Limb (tissue), 2 donors: ENCODE results near the gene HYAL1.

Experiments
- DNase-seq, 2 donors: peaks; one replicate each; pipeline ENCODE4 v3.0.0-alpha.2; 2016; ENCODE audit errors: extremely low spot score in 2 of 2

Gene HYAL1

DNA sequence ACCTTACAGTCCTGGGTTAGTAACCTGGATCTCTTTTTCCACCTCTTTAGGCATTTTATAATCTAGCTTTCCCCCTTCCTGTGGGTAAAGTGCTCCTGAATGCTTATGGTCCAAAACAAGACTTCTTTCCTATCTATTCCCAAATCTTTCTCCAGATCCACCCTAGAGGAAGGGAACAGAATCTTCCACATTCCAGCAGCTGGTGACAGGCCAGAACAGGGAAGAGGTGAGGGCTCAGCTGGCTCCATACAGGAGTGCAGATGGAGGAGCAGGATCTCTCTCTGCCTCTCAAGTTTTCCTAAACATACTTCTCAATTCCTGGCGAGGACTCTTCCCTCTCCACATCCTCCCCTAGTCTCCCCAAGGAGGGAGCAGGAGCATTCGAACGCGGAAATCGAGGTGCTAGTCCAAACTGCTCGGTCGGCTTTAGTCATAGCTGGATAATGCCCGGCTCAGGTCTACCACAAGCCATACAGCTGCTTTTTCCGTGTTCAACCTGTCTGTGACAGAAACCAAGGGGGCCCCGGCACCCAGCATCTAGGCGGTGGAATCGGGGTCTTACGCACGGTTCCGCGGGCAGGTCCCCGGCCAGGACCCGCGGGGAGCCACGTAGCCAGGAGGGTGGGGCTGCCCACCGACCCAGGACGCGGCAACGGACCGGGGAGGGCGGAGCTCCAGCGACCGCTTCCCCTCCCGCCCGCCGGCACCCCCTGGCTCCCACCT, 33.2 kb upstream of the HYAL1 start:
- DNase-seq, result no peak

DNA sequence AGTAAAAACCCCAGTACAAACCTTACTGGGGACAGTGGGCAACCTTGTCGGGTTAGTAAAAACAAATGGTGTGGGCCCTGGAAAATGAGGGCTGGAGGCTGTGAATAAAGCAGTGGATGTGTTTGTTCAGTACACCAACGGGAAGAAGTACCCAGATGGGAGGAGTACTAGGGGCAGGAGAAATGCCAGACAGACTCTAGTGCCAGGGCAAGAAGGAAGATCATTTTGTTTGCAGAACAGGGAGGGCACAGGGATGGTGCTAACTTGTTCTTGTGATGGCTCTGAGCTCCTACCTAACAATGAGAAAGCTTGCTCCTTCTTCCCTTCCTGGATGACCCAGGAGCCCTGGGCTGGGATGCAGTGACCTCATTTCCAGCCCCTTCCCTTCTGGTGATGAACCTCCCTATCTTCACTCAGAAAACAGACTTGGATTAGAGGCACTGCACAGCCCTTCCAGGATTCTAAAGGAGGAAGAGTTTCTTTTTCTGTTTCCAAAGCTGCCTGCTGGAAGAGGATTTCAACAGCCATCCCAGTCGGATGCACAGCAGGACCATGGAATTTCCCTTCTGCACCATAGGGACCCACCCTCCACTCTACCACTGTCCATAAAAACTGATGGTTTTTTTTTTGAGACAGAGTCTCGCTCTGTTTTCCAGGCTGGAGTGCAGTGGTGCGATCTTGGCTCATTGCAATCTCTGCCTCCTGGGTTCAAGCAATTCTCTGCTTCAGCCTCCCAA, 31.1 kb upstream of the HYAL1 start:
- DNase-seq, result no peak

- no peak for DNase-seq
These were observed 30.5 kb upstream of the HYAL1 start for GRCh38 chr3:50333744-50334328.

GRCh38 chr3:50331364-50331907, 28.1 kb upstream of the HYAL1 start:
- DNase-seq, result no peak

GRCh38 chr3:50330330-50330729, 27.0 kb upstream of the HYAL1 start:
- no peak for DNase-seq

GRCh38 chr3:50327943-50328691, 24.7 kb upstream of the HYAL1 start, which contains the start of gene TUSC2:
Gene TUSC2, minus strand, starts transcription at chr3:50328223. Its CDS starts 124 bp downstream, at chr3:50328099.
- DNase-seq, result peak; percentile 95 to 96

- DNase-seq, result no peak
These were observed 23.8 kb upstream of the HYAL1 start for GRCh38 chr3:50327129-50327528.

DNA sequence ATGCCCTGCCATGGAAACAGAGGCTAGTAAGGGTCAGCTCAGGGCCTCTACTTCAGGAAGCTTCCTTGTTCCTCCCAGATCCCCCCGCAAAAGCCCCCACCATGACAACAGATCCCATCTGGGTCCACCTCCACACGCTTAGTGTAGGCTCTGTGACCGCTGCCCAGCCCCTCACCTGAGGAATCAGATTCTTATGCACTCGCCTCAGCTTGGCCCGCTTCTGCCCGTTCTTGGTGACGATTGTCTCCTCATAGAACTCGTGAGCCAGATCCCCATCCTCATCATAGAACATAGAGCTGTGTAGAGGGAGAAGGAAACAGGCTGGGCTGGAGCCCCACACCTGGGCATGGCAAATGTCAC, 22.8 kb upstream of the HYAL1 start:
- DNase-seq, result no peak

GRCh38 chr3:50325497-50326181, 22.3 kb upstream of the HYAL1 start:
- DNase-seq, result no peak

- DNase-seq, result no peak
These were observed 21.7 kb upstream of the HYAL1 start for GRCh38 chr3:50325113-50325480.

- DNase-seq, result peak in 1 of 2 donors; percentile 81
These were observed 21.2 kb upstream of the HYAL1 start for GRCh38 chr3:50324351-50325112.

DNA sequence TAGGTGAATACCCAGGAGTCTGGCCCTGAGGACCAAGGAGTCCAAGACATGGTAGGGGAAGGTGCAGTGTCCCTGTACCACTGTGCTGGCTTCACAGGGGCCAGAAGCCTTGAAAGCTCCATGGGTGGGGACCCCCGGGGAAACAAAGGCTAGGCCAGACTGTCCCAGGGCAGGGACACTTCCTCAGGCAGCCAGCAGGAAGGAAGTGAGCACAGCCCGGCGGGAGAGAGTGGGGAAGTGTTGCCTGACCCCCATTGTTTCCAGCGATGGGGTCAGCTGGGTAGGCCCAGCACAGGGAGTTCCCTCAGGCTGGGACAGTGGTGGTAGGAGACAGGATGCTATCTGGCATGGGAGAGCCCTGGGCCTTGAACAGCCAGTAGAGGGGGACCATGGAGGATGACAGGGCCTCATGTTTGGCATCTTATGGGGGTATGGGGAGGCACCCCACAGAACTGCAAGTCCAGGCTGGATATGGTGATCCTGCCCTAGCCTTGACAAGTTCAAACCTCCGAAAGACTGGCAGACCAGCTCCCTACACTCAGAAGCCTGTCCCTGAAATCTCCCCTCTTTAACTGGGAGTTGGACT, 20.3 kb upstream of the HYAL1 start:
- DNase-seq, result no peak

DNA sequence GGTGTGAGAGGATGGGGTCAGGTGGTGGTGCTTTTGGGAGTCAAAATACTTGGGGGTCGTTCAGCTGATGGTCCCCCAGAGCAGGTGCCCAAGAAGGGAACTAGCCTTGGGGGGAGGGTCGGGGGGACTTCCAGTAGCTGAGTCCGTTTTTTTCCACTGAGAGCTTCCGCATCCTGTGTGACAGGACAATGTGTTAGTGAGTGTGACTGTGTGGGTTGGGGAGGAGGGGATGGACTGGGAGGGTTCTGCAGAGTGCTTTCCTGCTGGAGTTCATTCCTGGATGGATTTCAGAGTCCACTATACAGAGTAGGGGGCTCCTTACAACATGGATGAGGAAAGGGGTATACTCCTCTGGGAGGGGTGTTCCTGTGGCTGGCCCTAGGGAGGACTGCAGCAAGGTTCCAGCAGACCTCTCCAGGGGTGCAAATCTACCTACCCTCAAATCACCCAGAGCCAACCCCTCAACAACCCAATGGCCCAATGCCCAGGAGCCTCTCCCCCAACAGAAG, 19.8 kb upstream of the HYAL1 start:
- DNase-seq, result no peak

GRCh38 chr3:50322386-50323091, 19.2 kb upstream of the HYAL1 start, which contains the start of gene HYAL2:
Gene HYAL2, minus strand, starts transcription at chr3:50322745. Its CDS starts 2,256 bp downstream, at chr3:50320489.
- no peak for DNase-seq

GRCh38 chr3:50322115-50322385, 18.7 kb upstream of the HYAL1 start:
- no peak for DNase-seq

DNA sequence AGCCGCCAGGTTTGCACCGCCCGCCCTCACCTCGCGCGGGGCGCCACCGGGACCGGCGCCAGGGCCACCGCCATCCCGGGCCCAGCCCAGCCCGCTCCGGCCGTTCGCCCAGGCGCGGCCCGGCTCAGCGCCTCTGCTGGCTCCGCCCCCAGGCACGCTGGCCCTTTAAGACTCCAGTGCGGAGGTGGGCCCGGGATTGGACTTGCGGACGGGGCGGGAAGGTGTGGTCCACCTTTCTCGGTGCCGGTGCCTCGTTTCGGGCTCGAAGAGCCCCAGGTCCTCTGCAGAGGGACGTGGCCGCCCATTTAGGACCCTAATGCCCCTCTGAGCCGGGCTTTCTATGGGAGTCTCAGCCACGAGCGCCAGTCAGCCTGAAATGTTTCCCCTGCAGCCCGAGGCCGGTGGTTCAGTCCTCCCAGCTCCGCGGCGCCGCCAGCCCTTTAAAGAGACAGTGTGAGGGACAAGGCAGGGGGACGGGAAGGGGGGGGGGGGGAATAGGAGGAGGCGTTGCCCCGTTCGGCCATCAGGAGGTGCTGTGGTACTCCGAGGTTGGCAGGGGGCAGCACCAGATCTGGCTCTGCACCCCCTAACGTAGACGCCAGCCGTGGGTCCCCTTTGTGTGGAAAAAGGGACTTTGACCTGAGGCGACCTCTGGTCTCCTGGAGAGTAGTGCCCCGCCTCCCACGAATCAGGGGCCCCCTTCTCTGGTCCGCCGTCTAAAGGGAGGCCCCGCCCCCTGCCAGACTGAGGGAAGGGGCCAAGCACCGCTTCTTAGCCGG, 18.2 kb upstream of the HYAL1 start:
- DNase-seq, result peak; percentile 92 to 94

DNA sequence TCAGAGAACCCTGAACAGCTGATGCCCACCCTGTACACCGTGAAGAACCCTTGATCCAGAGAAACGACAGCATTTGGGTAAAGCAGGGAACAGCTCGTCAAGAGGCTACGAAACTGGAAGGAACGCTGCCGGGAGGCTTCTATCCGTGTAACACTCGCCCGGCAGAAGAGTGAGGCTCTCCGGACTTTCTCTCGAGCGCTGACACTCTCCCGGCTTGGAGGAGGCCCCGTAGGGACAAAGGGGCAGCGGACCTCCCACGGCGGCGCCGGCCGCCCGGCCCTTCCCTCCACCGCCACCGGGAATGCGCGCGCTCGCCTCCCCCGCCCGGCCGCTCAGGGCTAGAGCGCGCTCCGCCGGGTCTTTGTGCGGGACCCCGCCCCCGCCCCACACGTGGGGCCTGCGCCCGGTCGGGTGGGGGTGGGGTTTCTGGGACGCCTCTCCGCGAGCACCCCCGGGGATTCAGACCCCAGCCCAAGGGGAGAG, 17.5 kb upstream of the HYAL1 start:
- DNase-seq, result peak; percentile 75 to 92

GRCh38 chr3:50319894-50320625, 16.7 kb upstream of the HYAL1 start:
- DNase-seq, result no peak
